HK-2 (cell line): ENCODE results near the gene MAP3K10.
"Not testable (repeated sequence)": the region's sequence is repeated elsewhere in the genome, so short reads cannot be mapped to it uniquely, and the experiment has no call there.

ENCODE experiments used
- DNase-seq: peaks from one replicate; pipeline ENCODE4 v3.0.0-alpha.2; 2018; ENCODE audit not compliant: unreplicated experiment

The MAP3K10 gene

DNA sequence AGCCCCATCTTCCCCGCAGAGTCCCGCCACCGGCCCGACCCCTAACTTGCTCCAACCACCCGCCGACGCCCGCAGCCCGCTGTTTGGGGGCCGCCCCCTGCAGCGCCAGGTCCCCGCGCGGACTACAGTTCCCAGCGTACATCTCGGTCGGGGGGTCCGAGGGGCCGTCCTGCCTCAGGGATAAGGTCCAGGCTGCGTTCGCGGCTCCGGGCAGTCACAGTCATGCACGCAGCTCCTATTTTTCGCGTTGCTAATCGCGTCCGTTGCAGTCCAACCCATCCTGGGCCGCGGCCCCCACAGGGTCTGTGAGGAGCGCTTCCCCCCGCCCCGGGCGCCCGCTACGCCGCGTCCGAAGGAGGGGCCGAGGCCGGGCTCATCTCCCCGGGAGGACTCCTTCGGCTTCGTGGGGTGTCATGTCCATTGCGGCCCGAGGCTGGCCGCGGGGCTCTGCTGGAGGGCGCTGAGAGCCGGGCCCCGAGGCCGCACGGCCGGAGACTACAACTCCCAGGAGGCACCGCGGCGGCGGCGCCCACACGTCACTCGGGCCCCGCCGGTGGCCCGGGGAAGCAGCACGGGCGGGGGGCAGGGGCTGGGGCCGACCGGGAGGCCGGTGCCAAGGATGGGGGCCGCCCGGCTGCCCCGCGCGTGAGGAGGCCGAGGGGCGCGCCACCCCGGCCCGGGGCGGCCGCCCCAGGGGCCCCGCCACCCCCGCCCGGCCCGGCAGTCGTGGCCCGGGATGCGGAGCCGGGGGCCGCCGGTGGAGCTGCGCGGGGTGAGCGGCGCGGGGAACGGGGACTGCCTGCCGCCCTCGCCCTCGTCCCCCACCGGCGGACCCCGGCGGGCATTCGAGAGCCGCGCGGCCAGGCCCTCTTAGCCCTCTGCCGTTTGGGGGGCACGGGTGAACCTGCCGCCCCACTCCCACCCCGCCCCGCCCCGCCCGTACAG is at the start of gene MAP3K10:
Gene MAP3K10 (plus strand): TSS at position 536 of the 945 bp plus-strand sequence. CDS start 606 bp downstream, outside the sequence.
- peak; percentile 89 for DNase-seq

DNA sequence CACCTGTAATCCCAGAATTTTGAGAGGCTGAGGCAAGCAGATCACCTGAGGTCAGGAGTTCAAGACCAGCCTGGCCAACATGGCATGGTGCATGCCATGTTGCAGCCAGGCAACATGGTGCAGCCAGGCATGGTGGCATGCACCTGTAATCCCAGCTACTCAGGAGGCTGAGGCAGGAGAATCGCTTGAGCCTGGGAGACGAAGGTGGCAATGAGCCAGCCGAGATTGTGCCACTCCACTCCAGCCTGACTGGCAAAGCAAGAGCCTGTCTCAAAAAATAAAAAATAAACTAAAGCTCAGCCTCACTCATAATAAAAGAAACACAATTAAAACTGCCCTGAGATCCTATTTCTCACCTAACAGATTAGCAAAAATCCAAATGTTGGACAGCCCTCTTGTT is 49.7 kb upstream of the MAP3K10 start:
- DNase-seq, result no peak

DNA sequence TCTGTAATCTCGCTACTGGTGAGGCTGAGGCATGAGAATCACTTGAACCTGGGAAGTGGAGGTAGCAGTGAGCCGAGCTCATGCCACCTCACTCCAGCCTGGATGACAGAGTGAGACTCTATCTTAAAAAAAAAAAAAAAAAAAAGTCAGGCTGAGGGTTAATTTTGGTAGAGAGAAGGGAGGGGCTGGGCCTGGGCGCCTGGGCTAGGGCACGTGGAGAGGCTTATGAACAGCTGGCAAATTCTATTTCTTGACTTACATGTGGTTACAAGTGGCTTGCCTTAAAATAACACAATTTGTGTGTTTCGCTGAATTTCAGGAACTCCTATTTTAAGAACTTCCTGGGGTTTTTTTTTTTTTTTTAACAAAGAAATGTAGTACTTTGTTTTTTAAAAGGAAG is 47.6 kb upstream of the MAP3K10 start:
- no peak for DNase-seq

DNA sequence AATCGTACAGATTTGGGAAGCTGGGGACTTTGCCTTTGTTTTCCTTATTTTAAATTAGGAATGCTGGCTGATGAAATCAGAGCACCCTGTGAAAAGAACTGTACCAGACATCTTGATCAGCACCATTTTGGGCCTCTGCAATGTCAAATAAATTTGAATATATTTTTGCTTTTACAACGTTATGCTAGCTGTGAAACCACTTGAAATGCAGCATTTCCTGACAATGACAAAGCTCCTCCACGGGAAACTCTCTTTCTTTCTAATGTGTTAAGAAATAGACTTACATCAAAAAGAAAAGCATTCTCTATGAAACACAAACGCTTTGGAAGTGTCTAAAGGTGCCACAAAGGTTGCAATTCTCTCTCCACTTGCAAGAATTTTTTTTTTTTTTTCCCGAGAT is 47.1 kb upstream of the MAP3K10 start:
- no peak for DNase-seq

DNA sequence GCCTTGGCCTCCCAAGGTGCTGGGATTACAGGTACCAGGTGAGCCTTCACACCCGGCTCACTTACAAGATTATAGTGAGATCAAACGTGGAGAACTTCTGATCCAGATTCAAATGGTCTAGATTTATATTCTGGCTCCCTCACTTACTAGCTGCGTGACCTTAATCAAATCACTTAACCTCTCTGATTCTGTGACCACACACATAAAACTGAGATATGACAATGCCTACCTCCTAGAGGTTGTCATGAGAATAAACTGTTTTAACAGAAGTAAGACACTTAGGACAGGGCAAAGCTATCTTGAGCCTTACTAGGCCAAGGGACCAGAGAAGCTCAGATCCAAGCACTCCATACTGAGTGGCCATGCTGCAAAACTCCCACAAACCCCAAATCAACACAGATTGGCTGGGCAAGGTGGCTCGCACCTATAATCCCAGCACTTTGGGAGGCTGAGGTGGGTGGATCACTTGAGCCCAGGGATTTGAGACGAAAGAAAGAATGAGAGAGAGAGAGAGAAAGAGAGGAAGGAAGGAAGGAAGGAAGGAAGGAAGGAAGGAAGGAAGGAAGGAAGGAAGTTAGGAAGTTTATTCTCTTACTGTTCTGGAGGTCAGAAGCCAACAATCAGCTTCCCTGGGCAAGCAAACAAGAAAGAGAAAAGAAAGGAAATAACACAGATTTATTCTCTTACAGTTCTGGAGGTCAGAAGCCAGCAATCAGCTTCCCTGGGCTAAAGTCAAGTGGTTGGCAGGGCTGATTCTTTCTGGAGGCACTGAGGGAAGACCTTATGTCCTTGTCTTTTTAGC is 46.1 kb upstream of the MAP3K10 start:
- DNase-seq, result no peak

DNA sequence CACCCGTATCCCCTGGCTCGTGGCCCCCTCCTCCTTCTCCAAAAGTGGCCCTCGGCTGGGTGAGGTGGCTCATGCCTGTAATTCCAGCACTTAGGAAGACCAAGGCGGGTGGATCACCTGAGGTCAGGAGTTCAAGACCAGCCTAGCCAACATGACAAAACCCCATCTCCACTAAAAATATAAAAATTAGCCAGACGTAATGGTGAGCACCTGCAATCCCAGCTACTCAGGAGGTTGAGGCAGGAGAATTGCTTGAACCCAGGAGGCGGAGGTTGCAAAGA is 45.5 kb upstream of the MAP3K10 start:
- DNase-seq, result not testable (repeated sequence)

DNA sequence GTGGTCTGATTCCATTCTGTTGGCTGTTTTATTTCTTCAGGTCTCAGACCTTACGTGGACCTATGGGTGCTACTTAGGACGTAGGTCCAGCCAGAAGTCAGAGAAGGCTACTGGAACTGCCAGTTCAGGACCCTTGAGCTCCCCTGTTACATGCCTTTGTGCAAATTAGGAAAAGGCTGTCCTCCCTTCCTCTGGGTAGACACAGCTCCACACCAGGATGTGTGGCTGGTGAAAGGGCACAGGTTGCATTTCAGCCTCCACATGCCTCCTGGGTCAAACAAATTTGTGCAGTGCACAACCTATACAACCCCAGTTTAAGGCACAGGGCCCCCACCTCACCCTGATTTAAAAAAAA is 43.9 kb upstream of the MAP3K10 start:
- DNase-seq, result no peak

DNA sequence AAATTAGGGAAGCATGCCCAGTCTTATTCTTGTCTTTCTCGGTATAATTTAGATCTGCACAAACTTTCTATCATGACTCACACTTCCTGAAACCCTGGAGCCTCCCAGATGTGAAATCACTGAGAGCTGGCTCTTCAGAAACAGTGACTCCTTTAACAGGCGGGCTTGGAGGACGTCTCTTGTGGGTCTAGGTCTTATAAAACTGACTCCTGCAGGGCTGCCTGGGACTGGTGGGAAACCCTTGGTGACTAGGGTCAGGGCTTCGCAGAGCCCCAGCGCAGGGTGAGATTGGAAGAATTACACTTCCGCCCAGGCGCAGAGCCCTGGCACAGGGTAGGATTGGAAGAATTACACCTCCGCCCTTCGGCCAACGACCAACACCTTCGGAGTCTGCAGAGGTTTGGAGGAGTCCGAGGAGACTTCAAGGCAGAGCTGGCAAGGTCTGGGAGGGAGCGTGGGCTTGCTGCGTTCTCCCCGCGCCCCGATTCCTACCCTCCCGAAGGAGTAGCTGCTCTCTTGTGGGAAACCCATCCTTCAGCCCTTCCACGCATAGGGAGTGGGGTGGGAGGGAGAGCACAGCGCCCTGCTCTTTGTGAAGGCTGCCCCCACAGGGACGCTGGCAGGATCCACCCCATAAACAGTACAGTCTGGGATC is 43.4 kb upstream of the MAP3K10 start:
- no peak for DNase-seq

DNA sequence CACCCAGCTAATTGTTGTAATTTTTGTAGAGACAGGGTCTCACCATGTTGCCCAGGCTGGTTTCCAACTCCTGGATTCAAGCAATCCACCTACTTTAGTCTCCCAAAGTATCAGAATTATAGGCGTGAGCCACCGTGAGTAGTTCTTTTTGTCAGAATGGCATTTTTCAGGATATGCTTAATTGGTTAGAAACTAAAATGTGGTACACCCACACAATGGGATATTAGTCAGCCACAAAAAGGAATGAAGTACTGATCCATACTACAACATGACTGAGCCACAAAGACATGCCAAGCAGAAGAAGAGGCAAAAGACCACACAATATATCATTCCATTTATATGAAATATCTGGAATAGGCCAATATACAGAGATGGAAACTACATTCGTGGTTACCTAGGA is 41.7 kb upstream of the MAP3K10 start:
- no peak for DNase-seq

DNA sequence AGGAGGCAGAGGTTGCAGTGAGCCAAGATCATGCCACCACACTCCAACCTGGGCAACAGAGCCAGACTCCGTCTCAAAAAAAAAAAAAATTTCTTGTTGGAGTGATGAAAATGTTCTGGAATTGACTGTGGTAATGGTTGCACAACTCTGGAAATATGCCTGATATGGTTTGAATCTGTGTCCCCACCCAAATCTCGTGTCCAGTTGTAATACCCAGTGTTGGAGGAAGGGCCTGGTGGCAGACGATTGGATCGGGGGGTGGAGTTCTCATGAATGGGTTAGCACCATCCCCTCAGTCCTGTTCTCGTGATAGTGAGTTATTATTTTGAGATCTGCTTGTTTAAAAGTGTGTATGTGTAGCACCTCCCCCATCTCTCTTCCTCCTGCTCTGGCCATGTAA is 41.1 kb upstream of the MAP3K10 start:
- no peak for DNase-seq

DNA sequence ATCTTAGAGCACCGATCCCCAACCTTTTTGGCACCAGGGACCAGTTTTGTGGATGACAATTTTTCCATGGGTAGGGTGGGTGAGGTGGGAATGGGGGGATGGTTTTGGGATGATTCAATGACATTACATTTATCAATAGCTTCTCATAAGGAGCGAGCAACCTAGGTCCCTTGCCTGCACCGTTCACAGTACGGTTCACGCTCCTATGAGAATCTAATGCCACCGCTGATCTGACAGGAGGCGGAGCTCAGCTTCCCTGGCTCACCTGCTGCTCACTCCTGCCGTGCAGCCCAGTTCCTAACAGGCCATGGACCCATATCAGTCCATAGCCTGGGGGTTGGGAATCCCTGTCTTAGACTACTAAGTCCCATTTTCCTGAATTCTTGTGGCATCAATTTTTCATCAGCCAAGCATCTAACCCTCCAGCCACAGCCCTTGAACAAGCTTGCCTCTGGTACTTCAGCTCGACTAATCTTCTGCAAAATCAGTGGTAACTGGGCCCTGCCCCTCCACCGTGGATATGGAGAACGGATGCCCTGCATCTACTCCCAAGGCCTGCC is 37.0 kb upstream of the MAP3K10 start:
- DNase-seq, result no peak

DNA sequence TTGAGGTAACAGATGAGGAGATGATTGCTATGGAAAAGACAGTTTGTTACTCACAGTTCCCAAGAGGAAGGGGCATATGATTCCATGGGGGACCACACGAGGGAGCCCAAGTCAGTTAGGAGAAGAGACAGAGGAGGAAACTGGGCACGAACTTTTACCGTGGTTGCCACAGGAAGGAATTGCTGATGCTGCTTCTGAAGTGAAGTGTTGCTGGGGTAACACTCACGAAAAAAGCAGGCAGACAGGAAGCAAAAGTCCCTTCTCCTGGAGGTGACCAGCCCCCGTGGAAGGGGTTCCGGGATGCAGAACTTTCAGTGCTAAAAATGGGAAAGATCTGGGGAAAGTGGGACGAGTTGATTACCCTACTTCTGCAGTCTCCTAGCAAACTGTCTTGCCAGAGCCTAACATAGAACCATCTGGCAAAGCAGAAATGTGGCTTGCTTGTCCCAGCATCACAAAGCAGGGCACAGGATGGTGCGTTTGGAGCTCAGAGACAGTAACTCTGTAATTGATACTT is 35.4 kb upstream of the MAP3K10 start:
- no peak for DNase-seq

DNA sequence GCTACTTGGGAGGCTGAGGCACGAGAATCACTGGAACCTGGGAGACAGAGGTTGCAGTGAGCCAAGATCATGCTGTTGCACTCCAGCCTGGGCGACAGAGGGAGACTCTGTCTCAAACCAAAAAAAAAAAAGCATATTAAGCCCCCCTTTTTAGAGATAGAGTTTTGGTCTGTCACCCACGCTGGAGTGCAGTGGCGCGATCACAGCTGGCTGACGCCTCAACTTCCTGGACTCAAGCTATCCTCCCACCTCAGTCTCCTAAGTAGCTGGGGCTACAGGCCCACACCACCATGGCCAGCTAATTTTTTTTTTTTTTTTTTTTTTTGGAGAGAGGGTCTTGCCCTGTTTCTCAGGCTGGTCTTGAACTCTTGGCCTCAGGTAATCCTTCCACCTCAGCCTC is 34.2 kb upstream of the MAP3K10 start:
- no peak for DNase-seq

DNA sequence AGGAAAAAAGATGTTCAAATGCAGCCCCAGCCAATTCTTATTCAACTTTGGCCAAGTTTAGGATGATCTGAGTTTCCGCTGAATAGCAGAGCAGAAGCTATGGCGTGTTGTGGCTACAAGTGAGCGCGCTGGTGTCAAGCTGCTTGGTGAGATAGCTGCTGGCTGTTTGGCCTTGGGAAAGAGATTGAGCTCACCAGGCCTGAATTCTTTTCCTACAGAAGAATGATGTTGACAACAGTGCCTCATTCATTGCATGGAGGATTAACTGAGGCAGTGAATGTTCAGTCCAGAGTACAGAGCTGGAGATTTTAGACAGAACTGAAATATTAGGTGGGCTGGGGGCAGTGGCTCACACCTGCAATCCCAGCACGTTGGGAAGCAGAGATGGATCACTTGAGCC is 31.5 kb upstream of the MAP3K10 start:
- DNase-seq, result no peak

DNA sequence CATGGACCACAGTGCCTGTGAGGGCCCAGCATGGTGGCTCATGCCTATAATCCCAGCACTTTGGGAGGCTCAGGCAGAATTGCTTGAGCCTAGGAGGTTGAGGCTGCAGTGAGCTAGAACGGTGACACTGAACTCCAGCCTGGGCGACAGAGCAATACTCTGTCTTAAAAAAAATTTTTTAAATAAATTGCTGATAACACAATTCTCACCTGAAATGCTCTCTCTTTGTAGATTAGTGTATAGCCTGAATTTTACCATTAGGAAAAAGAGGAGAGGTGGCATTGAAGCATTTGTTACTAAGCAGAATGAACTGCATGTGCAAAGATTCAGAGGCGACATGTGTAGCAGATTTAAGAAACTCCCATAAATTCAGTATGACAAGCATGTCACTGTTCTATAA is 29.1 kb upstream of the MAP3K10 start:
- DNase-seq, result no peak

DNA sequence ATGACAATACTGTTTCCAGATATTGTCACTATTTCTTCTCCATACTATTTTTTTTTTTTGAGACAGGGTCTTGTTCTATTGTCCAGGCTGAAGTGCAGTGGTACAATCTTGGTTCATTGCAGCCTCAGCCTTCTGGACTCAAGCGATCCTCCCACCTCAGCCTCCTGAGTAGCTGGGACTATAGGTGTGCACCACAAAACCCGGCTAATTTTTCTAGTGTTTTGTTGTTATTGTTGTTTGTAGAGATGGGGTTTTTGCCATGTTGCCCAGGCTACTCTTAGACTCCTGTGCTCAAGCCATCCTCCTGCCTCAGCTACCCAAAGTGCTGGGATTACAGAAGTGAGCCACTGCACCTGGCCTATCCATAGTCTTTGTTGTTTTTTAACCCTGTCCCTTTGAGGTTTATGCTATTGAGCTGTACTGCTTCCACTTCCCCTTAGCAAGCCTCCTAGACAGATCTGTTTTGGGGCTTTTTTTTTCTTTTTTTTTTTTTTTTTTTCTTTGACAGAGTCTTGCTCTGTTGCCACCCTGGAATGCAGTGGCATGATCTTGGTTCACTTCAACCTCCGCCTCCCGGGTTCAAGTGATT is 27.6 kb upstream of the MAP3K10 start:
- DNase-seq, result no peak

DNA sequence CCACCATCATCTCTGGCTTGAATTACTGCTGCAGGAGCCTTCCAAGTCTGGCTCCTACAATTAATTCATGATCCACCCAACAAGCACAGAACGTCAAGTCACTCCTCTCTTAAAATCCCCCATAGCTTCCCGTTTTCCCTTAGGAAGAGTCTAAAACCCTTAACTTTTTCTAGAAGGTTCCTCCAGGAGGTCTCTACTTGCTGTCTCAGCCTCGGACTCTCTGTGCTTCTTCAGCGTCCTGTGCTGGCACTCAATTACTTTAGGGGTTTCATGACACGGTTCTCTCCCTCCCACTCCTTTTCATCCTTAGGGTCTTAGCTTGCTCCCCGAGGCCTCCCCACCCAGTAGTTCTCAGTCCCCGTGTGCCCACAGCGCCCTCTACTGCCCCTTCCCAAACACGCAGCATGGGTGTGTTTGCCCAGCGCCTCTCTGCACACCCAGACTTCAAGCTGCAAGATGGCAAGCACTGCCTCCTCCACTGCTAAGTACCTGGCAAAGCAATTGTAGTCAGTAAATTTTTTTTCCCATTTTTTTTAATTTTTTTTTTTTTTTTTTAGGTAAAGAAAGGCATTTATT is 25.8 kb upstream of the MAP3K10 start:
- DNase-seq, result peak; percentile 25

DNA sequence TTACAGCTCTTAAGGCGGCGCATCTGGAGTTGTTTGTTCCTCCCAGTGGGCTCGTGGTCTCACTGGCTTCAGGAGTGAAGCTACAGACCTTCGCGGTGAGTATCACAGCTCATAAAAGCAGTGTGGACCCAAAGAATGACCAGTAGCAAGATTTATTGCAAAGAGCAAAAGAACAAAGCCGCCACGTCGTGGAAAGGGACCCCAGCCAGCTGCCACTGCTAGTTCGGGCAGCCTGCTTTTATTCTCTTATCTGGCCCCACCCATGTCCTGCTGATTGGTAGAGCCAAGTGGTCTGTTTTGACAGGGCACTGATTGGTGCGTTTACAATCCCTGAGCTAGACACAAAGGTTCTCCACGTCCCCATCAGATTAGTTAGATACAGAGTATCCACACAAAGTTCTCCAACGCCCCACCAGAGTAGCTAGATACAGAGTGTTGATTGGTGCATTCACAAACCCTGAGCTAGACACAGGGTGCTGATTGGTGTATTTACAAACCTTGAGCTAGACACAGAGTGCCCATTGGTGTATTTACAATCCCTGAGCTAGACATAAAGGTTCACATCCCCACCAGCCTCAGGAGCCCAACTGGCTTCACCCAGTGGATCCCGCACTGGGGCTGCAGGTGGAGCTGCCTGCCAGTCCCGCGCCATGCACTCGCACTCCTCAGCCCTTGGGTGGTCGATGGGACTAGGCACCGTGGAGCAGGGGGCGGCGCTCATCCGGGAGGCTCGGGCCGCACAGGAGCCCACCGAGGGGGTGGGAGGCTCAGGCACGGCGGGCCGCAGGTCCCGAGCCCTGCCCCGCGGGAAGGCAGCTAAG is 21.5 kb upstream of the MAP3K10 start:
- DNase-seq, result not testable (repeated sequence)

DNA sequence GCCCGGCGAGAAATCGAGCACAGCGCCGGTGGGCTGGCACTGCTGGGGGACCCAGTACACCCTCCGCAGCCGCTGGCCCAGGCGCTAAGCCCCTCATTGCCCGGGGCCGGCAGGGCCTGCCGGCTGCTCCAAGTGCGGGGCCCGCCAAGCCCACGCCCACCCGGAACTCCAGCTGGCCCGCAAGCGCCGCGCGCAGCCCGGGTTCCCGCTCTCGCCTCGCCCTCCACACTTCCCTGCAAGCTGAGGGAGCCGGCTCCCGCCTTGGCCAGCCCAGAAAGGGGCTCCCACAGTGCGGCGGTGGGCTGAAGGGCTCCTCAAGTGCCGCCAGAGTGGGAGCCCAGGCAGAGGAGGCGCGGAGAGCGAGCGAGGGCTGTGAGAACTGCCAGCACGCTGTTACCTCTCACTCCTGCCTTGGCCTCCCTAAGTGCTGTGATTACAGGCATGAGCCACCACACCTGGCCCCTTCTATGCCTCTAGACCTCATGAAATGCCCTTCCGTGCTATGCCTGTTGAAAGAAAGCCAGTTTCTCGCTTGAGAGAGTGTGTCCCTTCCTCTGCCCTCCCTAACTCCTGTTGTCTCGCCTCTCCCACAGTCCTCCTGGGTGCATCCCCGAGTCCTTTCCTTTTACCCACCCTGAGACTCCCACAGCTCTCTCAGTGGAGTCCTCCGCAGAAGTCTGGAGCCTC is 20.8 kb upstream of the MAP3K10 start:
- not testable (repeated sequence) for DNase-seq

DNA sequence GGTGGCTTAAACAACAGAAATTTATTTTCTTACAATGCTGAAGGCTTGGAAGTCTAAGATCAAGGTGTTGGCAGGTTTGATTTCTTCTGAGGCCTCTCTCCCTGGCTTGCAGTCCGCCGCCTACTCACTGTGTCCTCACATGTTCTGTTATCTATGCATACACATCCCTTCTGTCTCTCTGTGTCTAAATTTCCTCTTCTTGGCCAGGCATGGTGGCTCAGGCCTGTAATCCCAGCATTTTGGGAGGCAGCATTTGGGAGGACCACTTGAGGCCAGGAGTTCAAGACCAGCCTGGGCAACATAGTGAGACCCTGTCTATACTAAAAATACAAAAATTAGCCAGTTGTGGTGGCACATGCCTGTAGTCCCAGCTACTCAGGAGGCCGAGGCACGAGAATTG is 19.9 kb upstream of the MAP3K10 start:
- DNase-seq, result not testable (repeated sequence)
